ENCODE data around the gene DCST2.

DCST2 gene

DNA sequence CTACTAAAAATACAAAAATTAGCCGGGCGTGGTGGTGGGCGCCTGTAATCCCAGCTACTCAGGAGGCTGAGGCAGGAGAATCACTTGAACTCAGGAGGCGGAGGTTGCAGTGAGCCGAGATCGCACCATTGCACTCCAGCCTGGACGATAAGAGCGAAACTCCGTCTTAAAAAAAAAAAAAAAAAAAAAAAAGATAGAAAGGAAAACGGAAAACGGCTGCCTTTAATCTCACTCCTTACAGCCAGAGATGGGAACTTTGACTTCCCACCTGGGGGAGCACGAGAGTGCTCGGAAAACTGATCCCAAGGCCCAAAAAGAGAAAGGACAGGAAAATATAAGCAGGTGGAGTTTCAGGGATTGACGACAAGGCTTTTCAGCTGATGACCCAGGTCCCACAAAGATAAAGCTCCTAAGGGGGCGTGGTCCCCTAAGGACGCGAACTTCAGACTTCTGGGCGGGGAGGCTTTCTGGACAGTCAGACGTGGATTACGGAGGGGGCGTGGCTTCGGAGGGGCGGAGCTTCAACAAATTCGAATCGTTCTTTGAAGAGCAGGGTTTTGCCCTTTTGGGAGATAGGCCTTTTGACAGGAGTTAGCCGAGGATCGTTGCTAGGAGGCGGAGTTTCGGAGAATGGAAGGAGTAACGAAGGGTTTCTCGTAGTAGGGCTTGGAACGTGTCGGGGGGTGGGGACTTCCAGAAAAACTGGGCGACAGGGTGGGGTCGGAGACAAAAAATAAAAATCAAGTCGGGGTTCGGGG, 60.1 kb downstream of the DCST2 start:
- TF ChIP-seq ZNF274 (IDR thresholded peaks at IDR 0.05; ENCODE audit: low read depth, low read length) = no peak
- H3K4me3 ChIP-seq (ENCODE audit: low read length) = peak overlapping the region; percentile 73

DNA sequence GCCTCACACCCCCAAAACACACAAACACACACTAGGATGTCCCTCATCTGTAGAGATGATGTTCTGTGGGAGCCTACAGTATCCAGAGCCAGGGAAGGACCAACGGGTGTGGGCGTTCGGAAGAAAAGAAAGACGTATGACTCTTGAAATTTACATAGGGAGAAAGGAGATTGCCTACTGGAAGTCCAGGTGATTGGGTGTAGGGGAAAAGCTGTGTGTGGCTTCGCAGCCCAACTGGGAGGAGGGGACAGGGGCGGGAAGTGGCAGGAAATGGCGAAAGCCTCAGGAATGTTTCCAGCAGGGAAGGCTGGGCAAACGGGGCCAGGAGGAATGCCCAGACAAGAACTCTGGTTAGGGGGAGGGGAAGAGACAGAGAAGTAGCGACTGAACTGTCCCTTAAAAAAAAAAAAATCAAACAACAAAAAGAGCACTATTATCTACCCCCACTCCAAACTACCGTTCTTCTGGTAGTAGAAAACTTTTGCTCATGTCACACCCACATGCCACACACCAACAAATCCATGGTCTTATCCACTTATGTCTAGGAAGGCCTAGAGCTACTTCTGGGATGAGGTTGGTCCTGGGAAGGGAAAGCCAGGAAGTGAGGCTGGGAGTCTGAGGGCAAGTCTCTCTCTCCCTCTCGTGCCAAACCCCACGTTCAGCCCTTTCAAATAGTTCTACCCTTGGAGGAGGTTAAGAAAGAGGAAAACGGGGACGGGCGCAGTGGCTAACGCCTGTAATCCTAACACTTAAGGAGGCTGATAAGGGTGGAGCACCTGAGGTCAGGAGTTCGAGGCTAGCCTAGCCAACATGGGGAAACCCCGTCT, 60.9 kb downstream of the DCST2 start:
- peak overlapping the region; percentile 73; the same call in 1 of the 2 replicates for H3K4me3 ChIP-seq (ENCODE audit: low read length)
- no peak for TF ChIP-seq ZNF274 (IDR thresholded peaks at IDR 0.05; ENCODE audit: low read depth, low read length)

- H3K4me3 ChIP-seq (ENCODE audit: low read length) = no peak overlapping the region
- no peak for TF ChIP-seq ZNF274 (IDR thresholded peaks at IDR 0.05; ENCODE audit: low read depth, low read length)
Observed at GRCh38 chr1:154972213-154972516, 61.4 kb downstream of the DCST2 start.

DNA sequence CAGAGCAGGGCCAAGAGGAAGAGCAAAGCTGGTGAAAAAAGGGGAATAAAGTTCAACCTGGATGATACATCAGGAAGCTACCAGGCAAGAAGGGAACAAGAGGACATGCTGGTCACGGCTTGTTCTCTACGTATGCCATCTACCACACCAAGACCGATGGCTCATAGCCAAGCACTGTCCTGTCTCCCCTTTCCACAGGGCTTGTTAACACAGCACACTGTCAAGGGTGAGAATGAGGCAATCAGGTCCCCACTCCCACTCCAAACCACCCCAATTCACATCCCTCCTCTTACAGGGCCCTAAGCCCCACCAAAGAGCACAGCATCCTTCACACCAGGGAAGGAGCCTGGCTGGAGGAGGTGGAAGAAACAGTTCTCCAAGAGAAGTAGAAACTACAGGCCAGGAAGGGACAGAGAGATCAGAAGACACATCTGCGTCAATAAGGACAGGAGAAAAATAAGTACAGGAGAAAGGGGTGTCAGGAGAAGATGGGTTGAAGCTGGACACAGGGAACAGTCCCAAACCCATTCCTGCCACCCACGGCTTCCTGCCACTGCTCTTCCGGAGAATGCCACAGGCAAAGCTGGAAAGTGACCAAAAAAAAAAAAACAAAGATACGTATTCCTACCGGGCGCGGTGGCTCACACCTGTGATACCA, 62.1 kb downstream of the DCST2 start:
- H3K4me3 ChIP-seq (ENCODE audit: low read length) = no peak overlapping the region; the same call in 1 of the 2 replicates
- no peak for TF ChIP-seq ZNF274 (IDR thresholded peaks at IDR 0.05; ENCODE audit: low read depth, low read length)

DNA sequence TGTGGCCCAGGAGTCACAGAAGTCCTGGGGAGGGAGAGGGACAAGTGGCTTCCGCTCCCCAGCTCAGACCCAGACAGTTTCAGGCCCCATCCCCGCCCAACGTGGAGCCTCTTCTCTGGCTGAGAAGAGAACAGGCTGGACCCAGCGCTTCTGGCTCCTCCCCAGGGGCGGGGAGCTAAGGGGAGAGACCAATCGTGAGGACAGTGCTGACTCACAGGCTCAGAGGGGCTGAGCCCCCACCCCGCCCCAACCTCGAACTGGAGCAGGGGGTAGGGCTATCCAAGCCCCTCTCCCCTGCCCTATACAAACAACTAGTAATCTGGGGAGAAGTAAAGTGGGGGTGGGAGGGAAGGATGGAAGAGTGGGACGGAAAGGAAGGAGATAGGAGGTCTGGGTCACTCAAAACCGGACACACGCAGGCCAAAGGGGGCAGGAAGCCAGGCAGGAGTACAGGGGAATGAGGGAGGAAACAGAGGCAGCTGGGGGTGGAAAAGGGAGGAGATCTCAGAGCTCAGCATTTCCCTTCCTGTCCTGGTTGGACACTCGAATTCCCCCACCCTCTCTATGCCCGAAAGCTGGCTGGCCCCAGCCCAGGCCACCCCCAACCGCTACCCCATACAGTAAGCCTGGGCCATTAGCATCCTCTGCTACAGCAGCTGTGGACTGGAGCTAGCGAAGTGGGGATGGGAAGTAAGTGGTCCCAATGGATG, 62.8 kb downstream of the DCST2 start, which contains the start of gene SHC1:
TSS of gene SHC1 (minus strand) at position 117 of the 710 bp plus-strand sequence. CDS start 221 bp downstream, outside the sequence.
- TF ChIP-seq ZNF274 (IDR thresholded peaks at IDR 0.05; ENCODE audit: low read depth, low read length) = no peak
- peak within 1 kb of the TSS; percentile 24; the same call in 1 of the 2 replicates for H3K4me3 ChIP-seq (ENCODE audit: low read length)

- no peak for TF ChIP-seq ZNF274 (IDR thresholded peaks at IDR 0.05; ENCODE audit: low read depth, low read length)
- peak overlapping the region; percentile 24; the same call in 1 of the 2 replicates for H3K4me3 ChIP-seq (ENCODE audit: low read length)
Observed at GRCh38 chr1:154969860-154970452, 63.6 kb downstream of the DCST2 start.

GRCh38 chr1:154969246-154969645, 64.3 kb downstream of the DCST2 start:
- no peak overlapping the region for H3K4me3 ChIP-seq (ENCODE audit: low read length)
- no peak for TF ChIP-seq ZNF274 (IDR thresholded peaks at IDR 0.05; ENCODE audit: low read depth, low read length)

DNA sequence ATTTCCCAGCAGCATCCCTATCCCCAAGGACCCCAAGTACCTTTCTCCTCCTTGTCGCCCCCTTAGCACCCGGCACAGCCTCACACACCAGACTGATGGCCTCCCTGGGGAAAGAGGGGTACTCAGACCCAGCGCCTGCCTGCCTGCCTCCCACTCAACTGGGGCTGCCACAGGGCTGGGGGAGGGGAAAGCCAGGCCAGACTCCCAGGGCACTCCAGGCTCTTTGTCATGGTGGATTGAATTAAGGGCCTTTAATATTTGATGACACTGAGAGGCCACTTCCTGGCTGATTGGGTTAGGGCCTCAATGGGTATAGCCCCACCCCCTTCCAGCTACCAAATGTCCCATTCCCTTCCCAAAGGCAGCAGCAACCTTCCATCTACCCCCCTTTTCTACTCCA, 64.8 kb downstream of the DCST2 start:
- no peak overlapping the region for H3K4me3 ChIP-seq (ENCODE audit: low read length)
- TF ChIP-seq ZNF274 (IDR thresholded peaks at IDR 0.05; ENCODE audit: low read depth, low read length) = no peak

Data from GM08714 (cell line).